Mesothelial cell of epicardium (in vitro differentiated cells): ENCODE results near the gene TMEM181. TPM values are rescaled to one million over a fixed set of nuclear protein-coding genes. Genes with fewer than 3 reads are reported as not detected.

Experiments
- DNase-seq, 2 experiments: peaks; one replicate each; pipeline ENCODE4 v3.0.0; 2021; ENCODE audit warnings: low spot score in 2 of 2; ENCODE audit not compliant: unreplicated experiment in 2 of 2
- H3K27ac Mint-ChIP-seq: 2 replicates; pipeline ENCODE4 v1.8.0; 2021; ENCODE audit warnings: mixed read lengths
- H3K27me3 Mint-ChIP-seq: 2 replicates; pipeline ENCODE4 v1.8.0; 2021; ENCODE audit warnings: low read depth, mixed read lengths
- H3K36me3 Mint-ChIP-seq: 2 replicates; pipeline ENCODE4 v1.8.0; 2021; ENCODE audit warnings: mixed read lengths
- H3K4me1 Mint-ChIP-seq: 2 replicates; pipeline ENCODE4 v1.8.0; 2021; ENCODE audit warnings: mixed read lengths
- H3K4me3 Mint-ChIP-seq: 2 replicates; pipeline ENCODE4 v1.8.0; 2021; ENCODE audit warnings: mild to moderate bottlenecking, moderate library complexity, mixed read lengths
- H3K9me3 Mint-ChIP-seq: 2 replicates; pipeline ENCODE4 v1.8.0; 2021; ENCODE audit warnings: mixed read lengths
- CTCF ChIP-seq: fragments of 200-600 bp; sonication (generic); IDR thresholded peaks from one replicate; pipeline ENCODE4 v1.5.0; 2021; ENCODE audit warnings: antibody characterized with exemption; ENCODE audit not compliant: unreplicated experiment
- total RNA-seq: library from RNA; stranded (reverse); gene quantifications from 3 replicates; pipeline ENCODE4 v1.2.1, GENCODE V29; 2021

The TMEM181 gene
- total RNA-seq, 1 donor from 2014 or later, result 23.8 TPM

- no peak overlapping the region for H3K27ac Mint-ChIP-seq
- peaks cover 38% of the 10 kb centered on the region for H3K36me3 Mint-ChIP-seq
- H3K27me3 Mint-ChIP-seq, result no peaks in the 10 kb centered on the region
- H3K4me3 Mint-ChIP-seq, result no peak overlapping the region
- TF ChIP-seq CTCF, result no peak
- no peak for DNase-seq
- H3K9me3 Mint-ChIP-seq, result peaks cover 3% of the 10 kb centered on the region
- H3K4me1 Mint-ChIP-seq, result peaks cover 10% of the 10 kb centered on the region
These were observed 65.1 kb downstream of the TMEM181 start for GRCh38 chr6:158624684-158625682.

- H3K27ac Mint-ChIP-seq, result no peak overlapping the region
- no peaks in the 10 kb centered on the region for H3K27me3 Mint-ChIP-seq
- TF ChIP-seq CTCF, result no peak
- no peak overlapping the region for H3K4me3 Mint-ChIP-seq
- no peak for DNase-seq
- H3K36me3 Mint-ChIP-seq, result peaks cover 30% of the 10 kb centered on the region
- H3K4me1 Mint-ChIP-seq, result peaks cover 10% of the 10 kb centered on the region
- no peaks in the 10 kb centered on the region for H3K9me3 Mint-ChIP-seq
These were observed 66.0 kb downstream of the TMEM181 start for GRCh38 chr6:158625881-158626305.

- no peak for TF ChIP-seq CTCF
- no peak overlapping the region for H3K27ac Mint-ChIP-seq
- H3K4me1 Mint-ChIP-seq, result peaks cover 17% of the 10 kb centered on the region
- H3K9me3 Mint-ChIP-seq, result no peaks in the 10 kb centered on the region
- H3K4me3 Mint-ChIP-seq, result no peak overlapping the region
- no peaks in the 10 kb centered on the region for H3K27me3 Mint-ChIP-seq
- H3K36me3 Mint-ChIP-seq, result peaks cover 29% of the 10 kb centered on the region
- no peak for DNase-seq
These were observed 66.7 kb downstream of the TMEM181 start for GRCh38 chr6:158626360-158627167.

- TF ChIP-seq CTCF, result no peak
- peaks cover 25% of the 10 kb centered on the region for H3K4me1 Mint-ChIP-seq
- no peaks in the 10 kb centered on the region for H3K27me3 Mint-ChIP-seq
- no peaks in the 10 kb centered on the region for H3K9me3 Mint-ChIP-seq
- peaks cover 33% of the 10 kb centered on the region for H3K36me3 Mint-ChIP-seq
- DNase-seq, result no peak
- no peak overlapping the region for H3K27ac Mint-ChIP-seq
- H3K4me3 Mint-ChIP-seq, result no peak overlapping the region
These were observed 67.5 kb downstream of the TMEM181 start for GRCh38 chr6:158627168-158627939.

- Mint-ChIP-seq H3K4me3 (no peak overlapping the region), H3K36me3 (peaks cover 33% of the 10 kb centered on the region), H3K27me3 (no peaks in the 10 kb centered on the region), H3K9me3 (no peaks in the 10 kb centered on the region), H3K27ac (no peak overlapping the region), H3K4me1 (peaks cover 27% of the 10 kb centered on the region)
- no peak for DNase-seq
- no peak for TF ChIP-seq CTCF
These were observed 68.0 kb downstream of the TMEM181 start for GRCh38 chr6:158627940-158628211.
